ENCODE data around the gene BTBD1. TPM values are rescaled to one million over a fixed set of nuclear protein-coding genes. Genes with fewer than 3 reads are reported as not detected.

BTBD1 gene
- total and polyA plus RNA-seq, 8 donors: 41.4 to 64.5 (median 62.4) TPM

- intact Hi-C loops (cut with DNase I): no loop called here
- Histone ChIP-seq H3K36me3 (peaks cover 0 to 28% of the 10 kb centered on the region in 2 donors), H3K27ac (peak overlapping the region; percentile 78 to 80), H3K4me1 (peaks cover 0 to 20% of the 10 kb centered on the region in 2 donors), H3K4me3 (peak overlapping the region; percentile 73 to 79), H3K9me3 (no peaks in the 10 kb centered on the region), H3K27me3 (no peaks in the 10 kb centered on the region)
- no peak for TF ChIP-seq CTCF (IDR thresholded peaks at IDR 0.05)
- DNase-seq (peak in 1 of 4 donors; percentile 15), ATAC-seq (peak; percentile 23)
Measured at GRCh38 chr15:82986442-82986780, 80.6 kb downstream of the BTBD1 start.

GRCh38 chr15:82985688-82986441 lies 81.2 kb downstream of the BTBD1 start, which contains the start of gene RAMAC:
Gene RAMAC, plus strand, starts transcription at chr15:82986210. Its CDS starts 2,809 bp downstream, at chr15:82989019.
- Histone ChIP-seq H3K9me3 (no peaks in the 10 kb centered on the region), H3K4me1 (peaks cover 0 to 20% of the 10 kb centered on the region in 2 donors), H3K27me3 (no peaks in the 10 kb centered on the region), H3K27ac (peak within 1 kb of the TSS; percentile 78 to 80), H3K4me3 (peak within 1 kb of the TSS; percentile 73 to 79), H3K36me3 (peaks cover 0 to 23% of the 10 kb centered on the region in 2 donors)
- TF ChIP-seq CTCF (IDR thresholded peaks at IDR 0.05): no peak
- DNase-seq: peak; percentile 92 to 95 (median 94)
- ATAC-seq: peak; percentile 97
- intact Hi-C loops (cut with DNase I): no loop called here

GRCh38 chr15:82980981-82981380 lies 86.1 kb downstream of the BTBD1 start:
- no peak for TF ChIP-seq CTCF (IDR thresholded peaks at IDR 0.05)
- H3K4me3 ChIP-seq: no peak overlapping the region
- H3K27ac ChIP-seq: no peak overlapping the region
- intact Hi-C loops (cut with DNase I): no loop called here
- ATAC-seq (no peak), DNase-seq (no peak)
- no peaks in the 10 kb centered on the region for H3K36me3 ChIP-seq
- H3K9me3 ChIP-seq: no peaks in the 10 kb centered on the region
- peaks cover 0 to 7% of the 10 kb centered on the region in 2 donors for H3K4me1 ChIP-seq
- H3K27me3 ChIP-seq: no peaks in the 10 kb centered on the region

- DNase-seq: no peak
- Histone ChIP-seq H3K27ac (no peak overlapping the region), H3K27me3 (no peaks in the 10 kb centered on the region), H3K4me3 (no peak overlapping the region), H3K4me1 (no peaks in the 10 kb centered on the region), H3K9me3 (no peaks in the 10 kb centered on the region), H3K36me3 (no peaks in the 10 kb centered on the region)
- no peak for ATAC-seq
- intact Hi-C loops (cut with DNase I): no loop called here
- TF ChIP-seq CTCF (IDR thresholded peaks at IDR 0.05): no peak
Measured at GRCh38 chr15:82979726-82980125, 87.3 kb downstream of the BTBD1 start.

- no peak overlapping the region for H3K4me3 ChIP-seq
- ATAC-seq (no peak), DNase-seq (no peak)
- intact Hi-C loops (cut with DNase I): no loop called here
- no peaks in the 10 kb centered on the region for H3K4me1 ChIP-seq
- TF ChIP-seq CTCF (IDR thresholded peaks at IDR 0.05): no peak
- no peaks in the 10 kb centered on the region for H3K9me3 ChIP-seq
- H3K27ac ChIP-seq: no peak overlapping the region
- no peaks in the 10 kb centered on the region for H3K27me3 ChIP-seq
- no peaks in the 10 kb centered on the region for H3K36me3 ChIP-seq
Measured at GRCh38 chr15:82978438-82978837, 88.6 kb downstream of the BTBD1 start.

Measured in left lung (tissue), 10 donors.